OCI-LY3 (cell line): ENCODE measurements around the gene TANGO2.

ENCODE experiments used
- EZH2phosphoT487 ChIP-seq: fragments of 200-600 bp; shearing (Covaris generic); IDR thresholded peaks from 2 replicates; pipeline ENCODE4 v1.6.1; 2018; ENCODE audit warnings: antibody characterized with exemption, mixed run types, low read depth
- TF ChIP-seq, protein P1 (sequence below): fragments of 200-600, 300-600 bp; sonication (generic); IDR thresholded peaks from 2 replicates; pipeline ENCODE4 v1.5.1; 2014; ENCODE audit warnings: antibody characterized with exemption, low read length, low read depth

DNA sequence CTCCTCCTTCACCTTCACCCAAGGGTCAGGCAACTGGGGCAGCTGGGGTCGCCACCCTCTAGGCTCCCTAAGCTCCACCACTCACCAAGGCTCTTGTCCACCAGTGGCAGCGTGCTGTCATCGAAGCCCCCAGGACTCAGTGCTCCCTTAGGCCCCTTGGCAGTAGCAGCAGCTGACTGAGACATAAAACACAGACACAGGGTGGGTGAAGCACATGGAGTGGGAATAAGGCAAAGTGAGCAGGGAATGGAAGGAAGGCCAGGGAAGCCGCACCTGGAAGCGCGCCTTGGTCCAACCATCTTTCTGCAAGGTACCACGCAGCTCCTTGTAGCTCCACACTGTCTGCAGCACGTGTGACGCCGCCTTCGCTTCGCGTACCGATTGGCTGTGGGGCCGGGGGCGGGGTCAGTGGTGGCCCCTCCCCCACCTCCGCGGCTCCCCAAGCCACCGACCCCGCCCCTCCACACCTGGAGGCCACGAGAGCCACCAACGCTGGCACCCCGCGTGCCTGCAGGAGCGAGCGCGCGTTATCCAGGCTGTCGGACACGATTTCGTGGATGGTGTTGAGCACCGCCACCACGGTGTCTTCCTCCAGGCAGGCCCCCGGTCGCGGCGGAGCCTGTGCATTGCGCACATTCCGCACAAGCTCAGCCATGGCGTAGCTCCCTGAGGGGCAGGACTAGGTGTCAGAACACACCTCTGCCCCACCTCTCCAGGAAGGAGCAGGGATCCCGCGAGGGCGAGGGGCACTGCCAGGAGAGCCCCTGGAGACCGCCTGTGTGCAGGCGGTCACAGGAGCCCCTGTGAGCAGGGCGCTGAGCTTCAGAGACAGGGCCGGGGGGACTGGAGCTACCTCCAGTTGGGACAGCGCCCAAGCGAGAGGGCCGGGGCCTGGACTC is 48.0 kb upstream of the TANGO2 start:
- TF ChIP-seq, protein P1, sequence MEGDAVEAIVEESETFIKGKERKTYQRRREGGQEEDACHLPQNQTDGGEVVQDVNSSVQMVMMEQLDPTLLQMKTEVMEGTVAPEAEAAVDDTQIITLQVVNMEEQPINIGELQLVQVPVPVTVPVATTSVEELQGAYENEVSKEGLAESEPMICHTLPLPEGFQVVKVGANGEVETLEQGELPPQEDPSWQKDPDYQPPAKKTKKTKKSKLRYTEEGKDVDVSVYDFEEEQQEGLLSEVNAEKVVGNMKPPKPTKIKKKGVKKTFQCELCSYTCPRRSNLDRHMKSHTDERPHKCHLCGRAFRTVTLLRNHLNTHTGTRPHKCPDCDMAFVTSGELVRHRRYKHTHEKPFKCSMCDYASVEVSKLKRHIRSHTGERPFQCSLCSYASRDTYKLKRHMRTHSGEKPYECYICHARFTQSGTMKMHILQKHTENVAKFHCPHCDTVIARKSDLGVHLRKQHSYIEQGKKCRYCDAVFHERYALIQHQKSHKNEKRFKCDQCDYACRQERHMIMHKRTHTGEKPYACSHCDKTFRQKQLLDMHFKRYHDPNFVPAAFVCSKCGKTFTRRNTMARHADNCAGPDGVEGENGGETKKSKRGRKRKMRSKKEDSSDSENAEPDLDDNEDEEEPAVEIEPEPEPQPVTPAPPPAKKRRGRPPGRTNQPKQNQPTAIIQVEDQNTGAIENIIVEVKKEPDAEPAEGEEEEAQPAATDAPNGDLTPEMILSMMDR: no peak
- no peak for TF ChIP-seq EZH2phosphoT487
